Skin of body (tissue), 2 donors: Measurements from ENCODE around the gene FAM9B. TPM values are rescaled to one million over a fixed set of nuclear protein-coding genes. Genes with fewer than 3 reads are reported as not detected.
"Not testable (repeated sequence)": the region's sequence is repeated elsewhere in the genome, so short reads cannot be mapped to it uniquely, and the experiment has no call there.

Experiments used
- DNase-seq: peaks from one replicate; lab custom pipeline; 2025; lab: John Stamatoyannopoulos, UW
- total RNA-seq: library from RNA; depleted of rRNA; stranded (reverse); fragments of >200 nt; gene quantifications from one replicate; pipeline ENCODE4 v1.2.3, GENCODE V29; 2014

The FAM9B gene
- total RNA-seq = not detected

DNA sequence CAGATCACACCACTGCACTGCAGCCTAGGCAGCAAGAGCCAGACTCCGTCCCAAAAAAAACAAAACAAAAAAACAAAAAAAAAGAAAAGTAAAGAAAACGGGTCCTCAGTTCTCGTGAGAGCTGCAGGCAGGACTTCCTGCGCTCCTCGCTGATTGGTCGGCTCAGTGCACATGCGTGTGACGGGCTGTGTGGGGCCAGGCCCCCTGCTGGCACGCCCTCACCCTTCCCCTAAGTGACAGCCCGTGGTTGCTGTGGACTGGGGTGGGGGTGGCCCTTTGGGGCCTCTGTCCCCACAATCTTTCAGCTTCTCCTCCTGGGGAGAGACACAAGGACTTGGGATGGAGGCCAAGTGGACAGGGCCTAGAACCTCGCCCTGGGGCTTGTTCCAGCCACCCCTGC, at the start of gene FAM9B:
FAM9B (minus strand) TSS at position 139 of the 400 bp plus-strand sequence. CDS start 1,141 bp downstream, outside the sequence.
- no peak for DNase-seq

DNA sequence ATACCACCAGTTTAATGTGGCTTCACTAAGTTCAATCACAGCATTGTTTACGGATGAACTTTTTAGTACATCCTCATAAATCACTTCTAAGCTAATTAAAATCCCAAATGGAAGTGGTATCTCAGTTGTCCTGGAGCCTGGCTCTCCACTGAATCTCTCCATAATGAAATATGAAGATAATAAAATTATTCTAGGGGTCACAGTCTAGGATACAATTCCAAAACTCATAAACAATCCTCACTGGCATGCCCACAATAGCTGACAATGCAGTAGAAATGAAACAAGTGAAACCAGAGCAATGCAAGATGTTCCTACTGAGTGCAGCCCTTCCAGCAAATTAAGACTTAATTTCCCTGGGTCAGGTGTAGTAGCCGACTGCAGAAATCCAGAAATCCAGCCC, 47.3 kb upstream of the FAM9B start:
- no peak for DNase-seq

DNA sequence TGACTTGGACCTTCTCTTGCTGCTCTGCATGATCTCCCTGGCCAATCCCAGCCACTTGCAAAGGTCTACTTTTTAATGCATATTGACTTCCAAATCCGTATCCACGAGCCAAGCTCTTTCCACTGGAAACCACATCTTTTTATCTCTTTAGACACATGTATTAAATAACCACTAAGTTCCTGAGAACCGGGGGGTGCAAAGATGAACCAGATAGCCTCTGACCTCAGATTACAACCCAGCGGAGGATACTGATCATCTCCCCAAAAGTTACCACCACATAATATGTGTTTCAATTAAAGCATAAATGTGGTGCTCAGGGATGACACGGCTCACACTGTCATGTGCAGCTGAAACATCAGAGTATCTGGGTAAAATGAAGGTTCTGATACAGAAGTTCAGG, 40.4 kb upstream of the FAM9B start:
- DNase-seq = no peak

GRCh38 chrX:9072281-9072680, 38.4 kb upstream of the FAM9B start:
- DNase-seq = peak; percentile 11

GRCh38 chrX:9071031-9071650, 37.2 kb upstream of the FAM9B start:
- no peak for DNase-seq

DNA sequence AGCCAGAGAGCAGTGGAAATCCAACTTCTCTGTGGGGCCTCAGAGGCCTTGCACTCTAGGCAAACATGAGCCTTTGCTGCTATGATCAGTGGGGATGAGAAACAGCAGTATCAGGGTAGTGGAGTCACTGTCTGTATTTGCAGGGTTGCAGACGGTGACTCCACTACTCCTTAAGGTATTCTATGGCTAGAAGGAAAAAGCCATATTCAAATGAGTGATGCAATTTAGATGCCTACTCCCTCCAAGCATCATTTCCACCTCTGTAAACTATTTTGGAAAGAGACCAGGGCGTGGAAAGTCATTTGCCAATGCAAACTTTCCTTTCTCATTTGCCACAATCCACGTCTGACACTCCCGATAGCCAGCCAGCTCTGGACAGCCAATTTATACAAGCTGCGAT, 35.6 kb upstream of the FAM9B start:
- DNase-seq = no peak

DNA sequence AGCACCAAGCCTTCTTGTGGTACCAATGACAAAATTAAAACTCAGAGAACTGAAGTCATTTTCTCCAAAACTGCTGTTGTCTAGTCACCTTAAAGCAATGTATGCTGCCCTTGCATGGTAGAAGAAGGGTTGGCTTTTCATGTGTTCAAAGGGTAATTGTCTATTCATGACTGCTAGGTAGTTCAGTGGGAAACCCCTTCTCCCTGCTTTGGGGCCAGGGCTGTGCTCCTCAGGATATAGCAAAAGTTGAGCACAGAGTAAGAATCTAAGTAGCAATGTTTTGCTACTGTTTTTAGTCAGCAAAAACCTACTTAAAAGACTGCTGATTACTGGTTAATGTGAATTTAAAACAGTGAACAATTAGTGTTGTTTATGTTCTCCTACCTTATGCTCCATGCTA, 30.8 kb upstream of the FAM9B start:
- DNase-seq = no peak

DNA sequence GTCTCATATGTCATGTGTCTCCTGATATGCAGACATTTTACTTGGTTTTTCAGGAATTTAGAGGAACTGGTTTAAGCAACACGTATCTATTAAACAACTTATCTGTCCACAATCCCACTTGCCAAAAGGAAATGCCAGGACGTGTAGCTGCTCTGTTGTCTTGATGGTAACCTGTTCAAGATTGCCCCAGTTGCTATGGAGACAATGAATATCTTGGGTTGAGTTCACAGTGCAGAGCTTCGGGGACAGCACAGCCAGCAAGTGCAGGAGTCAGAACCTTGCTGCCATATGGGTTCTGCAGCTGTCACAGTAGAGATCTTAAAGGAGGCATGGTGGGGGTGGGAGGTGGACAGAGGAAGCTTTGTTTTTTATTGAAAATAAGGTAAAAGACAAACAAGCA, 28.7 kb upstream of the FAM9B start:
- no peak for DNase-seq

DNA sequence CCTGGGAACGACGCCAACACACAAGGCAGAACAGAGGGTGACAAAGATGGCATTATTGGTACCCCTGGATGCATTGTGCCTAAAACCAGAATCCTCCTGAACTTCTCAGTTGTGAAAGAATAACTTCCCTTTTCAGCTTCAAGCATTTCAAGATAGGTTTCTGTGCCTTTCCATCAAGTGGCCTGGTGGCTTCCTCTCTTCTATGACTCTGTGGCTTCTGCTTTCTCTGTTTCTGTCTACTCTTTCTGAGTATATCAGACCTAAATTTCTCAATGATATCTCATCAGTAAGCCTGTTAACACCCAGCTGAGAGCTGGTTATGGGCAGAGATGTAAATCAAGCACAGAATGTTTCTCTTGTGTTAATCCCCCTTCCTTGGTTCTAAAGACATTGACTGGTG, 21.4 kb upstream of the FAM9B start:
- no peak for DNase-seq

GRCh38 chrX:9052081-9052480, 18.2 kb upstream of the FAM9B start:
- no peak for DNase-seq

DNA sequence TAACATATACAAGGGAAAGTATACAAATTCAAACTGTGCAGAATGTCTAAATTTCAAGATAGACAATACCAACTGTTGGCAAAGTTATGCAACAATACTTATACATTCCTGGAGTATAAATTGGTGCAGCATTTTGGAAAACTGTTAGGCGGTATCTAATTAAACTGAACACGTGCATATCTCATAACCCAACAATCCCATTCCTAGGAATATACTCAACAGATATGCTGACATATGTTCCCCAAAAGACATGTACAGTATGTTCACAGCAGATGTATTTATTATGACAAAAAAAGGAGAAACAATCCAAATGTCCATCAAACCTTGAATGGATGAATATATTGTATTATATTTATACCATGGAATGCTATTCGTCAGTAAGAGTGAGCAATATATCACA, 16.4 kb upstream of the FAM9B start:
- no peak for DNase-seq

GRCh38 chrX:9048801-9049200, 14.9 kb upstream of the FAM9B start:
- DNase-seq = no peak

DNA sequence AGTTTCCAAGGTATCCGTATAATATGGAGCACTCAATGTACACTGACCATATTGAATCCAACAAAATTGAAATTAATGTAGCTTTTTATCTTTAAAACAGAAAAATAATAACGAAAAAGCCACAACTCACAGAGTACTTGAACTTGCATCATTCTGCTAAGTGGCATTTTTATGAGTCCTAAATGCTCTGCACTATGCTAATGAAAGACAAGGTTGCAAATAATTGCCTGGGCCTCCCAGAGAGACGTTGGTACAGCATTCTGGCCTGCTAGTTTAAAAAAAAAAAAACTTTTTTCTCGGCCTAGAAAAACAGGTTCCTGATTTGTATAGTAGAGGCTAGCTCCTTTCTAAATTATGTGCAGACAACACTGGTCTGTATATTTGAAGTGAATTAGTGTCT, 4.3 kb upstream of the FAM9B start:
- no peak for DNase-seq

DNA sequence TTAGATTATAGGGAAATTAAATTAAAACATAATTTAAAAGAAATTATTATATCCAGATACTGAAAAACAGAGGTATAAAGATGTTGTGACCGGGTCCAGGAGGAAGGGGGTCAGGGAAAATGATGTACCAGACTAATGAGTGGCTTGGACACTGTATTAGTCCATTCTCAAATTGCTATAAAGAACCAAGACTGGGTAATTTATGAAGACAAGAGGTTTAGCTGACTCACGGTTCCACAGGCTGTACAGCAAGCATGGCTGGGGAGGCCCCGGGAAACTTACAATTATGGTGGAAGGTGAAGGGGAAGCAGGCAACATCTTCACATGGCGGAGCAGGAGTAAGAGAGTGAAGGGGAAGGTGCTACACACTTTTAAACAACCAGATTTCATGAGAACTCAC, 3.4 kb upstream of the FAM9B start:
- no peak for DNase-seq

GRCh38 chrX:9033586-9033985, 341 bp downstream of the FAM9B start:
- no peak for DNase-seq

DNA sequence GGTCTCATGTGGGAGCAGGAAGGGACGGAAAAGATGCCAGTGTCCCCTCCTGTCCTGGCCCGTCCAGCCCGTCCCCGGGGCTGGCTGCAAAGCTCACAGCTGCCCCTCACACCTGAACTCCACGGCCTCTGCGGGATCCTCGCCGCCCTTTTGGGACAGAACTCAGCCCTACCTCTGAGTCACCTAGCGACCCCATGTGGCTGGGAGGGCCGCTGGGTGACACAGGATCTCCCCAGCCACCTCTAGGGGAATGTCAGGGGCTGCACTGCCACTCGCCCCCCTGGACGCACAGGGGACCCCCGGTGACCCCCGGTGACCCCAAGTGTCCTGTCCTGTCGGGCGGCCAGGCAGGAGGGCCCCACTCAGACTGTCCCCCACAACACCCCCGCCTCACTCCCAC, 748 bp downstream of the FAM9B start:
- no peak for DNase-seq

- no peak for DNase-seq
Measured at GRCh38 chrX:9023293-9023692, 10.6 kb downstream of the FAM9B start.

- no peak for DNase-seq
Measured at GRCh38 chrX:9019151-9019550, 14.8 kb downstream of the FAM9B start.

GRCh38 chrX:9018332-9018731, 15.6 kb downstream of the FAM9B start:
- not testable (repeated sequence) for DNase-seq

- no peak for DNase-seq
Measured at GRCh38 chrX:9003041-9003440, 30.9 kb downstream of the FAM9B start.

- DNase-seq = peak; percentile 3
Measured at GRCh38 chrX:8988446-8988845, 45.5 kb downstream of the FAM9B start.

DNA sequence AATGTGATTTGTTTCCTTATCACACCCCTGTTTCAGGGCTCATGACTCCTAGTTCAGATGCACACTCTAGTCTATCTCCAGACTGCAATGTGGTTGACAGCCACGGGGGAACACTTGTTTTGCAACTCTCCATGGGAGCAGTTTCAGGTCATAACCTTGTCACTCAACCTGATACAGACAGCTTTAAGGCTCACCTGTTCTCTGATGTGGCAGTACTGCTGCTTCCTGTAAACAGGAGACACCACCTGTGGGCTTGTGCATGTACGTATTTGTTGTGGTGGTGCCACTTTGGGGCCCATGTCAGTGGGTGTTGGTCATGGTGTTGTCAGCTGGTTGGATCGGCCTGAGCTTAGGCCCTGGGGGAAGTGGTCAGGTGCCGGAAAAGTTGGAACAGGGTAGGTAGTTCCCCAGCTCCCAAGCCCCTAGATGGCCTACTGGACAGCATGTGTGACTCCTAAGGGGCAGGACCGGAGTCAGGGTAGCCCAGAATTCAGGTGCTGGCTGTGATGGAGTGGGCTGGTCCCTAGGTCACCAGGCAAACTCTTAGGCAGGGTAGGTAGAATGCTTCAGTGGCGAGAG, 46.2 kb downstream of the FAM9B start:
- DNase-seq = no peak

DNA sequence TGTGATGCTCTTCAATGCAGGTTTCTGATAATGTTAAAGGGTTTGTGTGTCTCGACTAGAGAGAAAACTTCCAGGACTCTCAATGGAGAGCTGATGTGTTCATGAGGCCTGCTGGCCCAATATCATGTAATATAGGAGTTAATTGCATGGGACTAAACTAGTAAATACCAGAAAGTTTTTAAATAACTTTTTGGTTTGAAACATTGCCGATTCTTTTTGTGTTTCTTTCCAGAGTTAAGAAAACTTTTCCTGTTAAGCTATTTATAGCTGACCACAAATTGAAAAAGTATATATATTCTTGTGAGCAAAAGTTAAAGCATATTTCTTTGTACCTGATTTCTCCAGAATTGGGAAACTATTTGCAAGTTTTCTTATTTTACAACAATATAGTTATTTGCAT, 49.7 kb downstream of the FAM9B start:
- no peak for DNase-seq

- no peak for DNase-seq
Measured at GRCh38 chrX:8981723-8982122, 52.2 kb downstream of the FAM9B start.
